Panc1 (cell line): ENCODE results near the gene GALNT18. TPM values are rescaled to one million over a fixed set of nuclear protein-coding genes. Genes with fewer than 3 reads are reported as not detected.

ENCODE experiments used
- ATAC-seq: fragments of 200-7000 bp; cut with Tn5 transposase; 2 replicates; pipeline ENCODE4 v1.9.1; 2020; ENCODE audit warnings: mild to moderate bottlenecking, moderate library complexity
- BruUV-seq: library from RNA; stranded (reverse); fragments of 400-500 nt; replicated peaks from 2 replicates; lab custom pipeline; 2021; lab: Mats Ljungman, UMichigan
- CTCF ChIA-PET: fragments of 300-600 bp; sonication (Branson Sonifier 250); formaldehyde crosslinking; loops from one replicate; lab custom pipeline; 2022; ENCODE audit warnings: antibody characterized with exemption; lab: Charles Lee
- POLR2A ChIA-PET: fragments of 300-600 bp; sonication (Branson Sonifier 250); formaldehyde crosslinking; loops from one replicate; lab custom pipeline; 2022; ENCODE audit warnings: antibody characterized with exemption; lab: Charles Lee
- DNase-seq: peaks from one replicate; pipeline ENCODE4 v3.0.0-alpha.2; 2010; ENCODE audit warnings: low read depth, low spot score
- H3K27ac ChIP-seq: 2 replicates; pipeline ENCODE4 v1.5.1; 2011; ENCODE audit warnings: mild to moderate bottlenecking, low read length, inconsistent platforms
- H3K27me3 ChIP-seq: fragments of 200-500 bp; sonication (Bioruptor generic); 2 replicates; pipeline ENCODE4 v1.6.0; 2014; ENCODE audit warnings: low read length, inconsistent platforms; ENCODE audit not compliant: control insufficient read depth, insufficient read depth
- H3K36me3 ChIP-seq: fragments of 200-500 bp; sonication (Bioruptor generic); 2 replicates; pipeline ENCODE4 v1.5.1; 2014; ENCODE audit warnings: inconsistent platforms, mild to moderate bottlenecking, low read length, moderate library complexity; ENCODE audit not compliant: control insufficient read depth, insufficient read depth
- H3K4me1 ChIP-seq: 2 replicates; pipeline ENCODE4 v1.5.1; 2011; ENCODE audit warnings: inconsistent platforms, mild to moderate bottlenecking, low read length, moderate library complexity; ENCODE audit not compliant: control insufficient read depth, insufficient read depth
- H3K4me3 ChIP-seq, 2 experiments: 2 replicates each; pipeline ENCODE4 v1.5.1; 2011 to 2012; ENCODE audit warnings: low read depth in 2 of 2, low read length in 2 of 2, mild to moderate bottlenecking in 2 of 2, inconsistent platforms in 1 of 2, moderate library complexity in 1 of 2
- H3K9me3 ChIP-seq: fragments of 200-500 bp; sonication (Bioruptor generic); 2 replicates; pipeline ENCODE4 v1.5.1; 2014; ENCODE audit warnings: low read depth, mild to moderate bottlenecking, inconsistent platforms, low read length, moderate library complexity; ENCODE audit not compliant: control insufficient read depth, insufficient read depth
- CTCF ChIP-seq: fragments of 450-650 bp; IDR thresholded peaks from 2 replicates; pipeline ENCODE4 v1.5.1; 2017; ENCODE audit warnings: mild to moderate bottlenecking
- POLR2AphosphoS5 ChIP-seq: IDR thresholded peaks from 2 replicates; pipeline ENCODE4 v1.6.1; 2012; ENCODE audit warnings: mild to moderate bottlenecking, low read depth, low read length, moderate library complexity
- REST ChIP-seq, 2 experiments: IDR thresholded peaks; 2 replicates each; pipeline ENCODE4 v1.6.1; 2011 to 2012; ENCODE audit warnings: low read depth in 2 of 2, control low read depth in 1 of 2, low read length in 1 of 2, mild to moderate bottlenecking in 1 of 2, moderate library complexity in 1 of 2; ENCODE audit not compliant: insufficient read depth in 1 of 2
- SIN3A ChIP-seq: IDR thresholded peaks from 2 replicates; pipeline ENCODE4 v1.6.1; 2012; ENCODE audit warnings: low read depth, mild to moderate bottlenecking, low read length, moderate library complexity, borderline replicate concordance; ENCODE audit not compliant: insufficient read depth
- TCF7L2 ChIP-seq: IDR thresholded peaks from 2 replicates; pipeline ENCODE4 v1.6.1; 2011; ENCODE audit warnings: mild to moderate bottlenecking, low read depth, low read length, inconsistent platforms
- in situ Hi-C: cut with HindIII; loops from 2 replicates; pipeline ENCODE4 v1.10.0; 2016; ENCODE audit warnings: low sequenced_read_pairs, low pct_unique_long_range_greater_than_20kb
- intact Hi-C: fragments of 100-400 bp; cut with micrococcal nuclease; formaldehyde crosslinking; loops from one replicate; pipeline ENCODE4 v1.10.0; 2022; ENCODE audit not compliant: unreplicated experiment
- total RNA-seq: library from RNA; stranded (reverse); gene quantifications from one replicate; pipeline ENCODE4 v1.2.1, GENCODE V29; 2021; ENCODE audit not compliant: unreplicated experiment

The GALNT18 gene
- total RNA-seq, 1 experiment from 2014 or later = 8.6 TPM

DNA sequence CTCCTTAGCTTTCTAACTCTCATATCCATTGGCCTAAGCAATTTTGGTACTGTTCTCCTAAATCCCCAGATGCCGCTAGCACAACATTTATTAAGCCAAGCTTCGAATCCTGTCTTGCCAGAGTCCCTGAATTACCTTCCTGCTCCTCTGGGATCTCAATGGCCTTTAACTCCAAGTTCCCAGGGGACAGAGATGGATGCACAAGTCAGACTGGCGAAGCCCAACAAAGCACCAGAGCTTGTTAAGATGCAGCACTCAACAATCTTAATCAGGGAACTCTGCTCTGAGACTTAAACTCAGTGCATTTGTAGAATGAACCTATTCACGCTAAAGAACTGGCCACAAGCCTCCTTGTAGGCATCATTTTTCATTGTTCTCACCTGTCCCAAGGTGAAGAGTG, 9.4 kb downstream of the GALNT18 start:
- CTCF ChIA-PET = no interaction called here
- Histone ChIP-seq H3K27me3 (no peaks in the 10 kb centered on the region), H3K4me3 (no peak overlapping the region), H3K9me3 (no peaks in the 10 kb centered on the region), H3K4me1 (peaks cover 3% of the 10 kb centered on the region; the same call in 1 of the 2 replicates), H3K36me3 (no peaks in the 10 kb centered on the region), H3K27ac (no peak overlapping the region)
- intact Hi-C loops = no loop called here
- no peak for TF ChIP-seq CTCF
- no peak for TF ChIP-seq SIN3A
- TF ChIP-seq REST (IDR thresholded peaks at IDR 0.05; ENCODE audit: insufficient read depth in 1 of 2, low read depth in 2 of 2, low read length in 1 of 2) = no peak
- no peak for TF ChIP-seq TCF7L2
- no peak for TF ChIP-seq POLR2AphosphoS5
- POLR2A ChIA-PET = no interaction called here
- ATAC-seq (no peak), DNase-seq (no peak)
- in situ Hi-C loops = no loop called here
- BruUV-seq = no TSS peak

- ChIA-PET CTCF (no interaction called here), POLR2A (no interaction called here)
- ATAC-seq = no peak
- Histone ChIP-seq H3K9me3 (no peaks in the 10 kb centered on the region), H3K27ac (no peak overlapping the region), H3K36me3 (no peaks in the 10 kb centered on the region), H3K27me3 (no peaks in the 10 kb centered on the region), H3K4me3 (no peak overlapping the region), H3K4me1 (peaks cover 3% of the 10 kb centered on the region; the same call in 1 of the 2 replicates)
- in situ Hi-C loops (no loop called here), intact Hi-C loops (no loop called here)
- no TSS peak for BruUV-seq
- no peak for TF ChIP-seq REST (IDR thresholded peaks at IDR 0.05; ENCODE audit: insufficient read depth in 1 of 2, low read depth in 2 of 2, low read length in 1 of 2)
- TF ChIP-seq TCF7L2 = no peak
- TF ChIP-seq CTCF = no peak
- TF ChIP-seq SIN3A = no peak
- TF ChIP-seq POLR2AphosphoS5 = no peak
- DNase-seq = no peak
Observed at GRCh38 chr11:11611381-11611780, 10.4 kb downstream of the GALNT18 start.
